Peyer's patch (tissue), 4 donors: Measurements from ENCODE around the gene OR9G1.

Experiments
- CTCF ChIP-seq, 6 experiments: fragments of 450-650 bp in 4 of 6; fragments of 200-600 bp in 2 of 6; sonication (generic) in 1 of 6; IDR thresholded peaks; one replicate each; pipeline ENCODE4 v1.5.1; 2017 to 2019; ENCODE audit warnings: antibody characterized with exemption in 6 of 6, mild to moderate bottlenecking in 3 of 6, moderate library complexity in 1 of 6
- POLR2A ChIP-seq, 2 donors: fragments of 450-650 bp; IDR thresholded peaks; one replicate each; pipeline ENCODE4 v1.5.1; 2017; ENCODE audit warnings: antibody characterized with exemption in 2 of 2, mild to moderate bottlenecking in 2 of 2, moderate library complexity in 2 of 2

DNA sequence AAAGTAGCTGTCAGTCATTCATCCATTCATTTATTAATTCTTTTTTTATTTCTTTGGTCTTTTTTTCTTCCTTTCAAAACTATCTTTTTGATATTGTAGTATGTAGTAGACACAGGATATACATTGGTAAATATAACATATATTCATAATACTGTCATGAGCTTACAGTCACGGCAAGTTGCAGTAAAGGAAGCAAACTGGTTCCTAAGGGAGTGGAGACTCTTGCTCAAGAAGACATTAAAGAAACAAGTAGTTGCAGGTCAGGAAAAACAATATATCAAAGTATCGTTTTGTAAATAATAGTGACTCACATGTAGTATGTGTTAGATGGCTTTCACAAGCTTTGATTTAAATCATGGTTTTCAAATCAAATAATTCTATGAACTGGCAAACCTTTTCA, 27.9 kb upstream of the OR9G1 start:
- TF ChIP-seq CTCF (IDR thresholded peaks at IDR 0.05), result no peak
- no peak for TF ChIP-seq POLR2A (IDR thresholded peaks at IDR 0.05)
